GM19324 (cell line): ENCODE data around the gene SND1.

ENCODE experiments used
- ATAC-seq: cut with Tn5 transposase; IDR thresholded peaks from one replicate; pipeline ENCODE4 v1.9.1; 2021; ENCODE audit warnings: mild to moderate bottlenecking, moderate library complexity; ENCODE audit not compliant: unreplicated experiment, low FRiP score

Gene SND1

DNA sequence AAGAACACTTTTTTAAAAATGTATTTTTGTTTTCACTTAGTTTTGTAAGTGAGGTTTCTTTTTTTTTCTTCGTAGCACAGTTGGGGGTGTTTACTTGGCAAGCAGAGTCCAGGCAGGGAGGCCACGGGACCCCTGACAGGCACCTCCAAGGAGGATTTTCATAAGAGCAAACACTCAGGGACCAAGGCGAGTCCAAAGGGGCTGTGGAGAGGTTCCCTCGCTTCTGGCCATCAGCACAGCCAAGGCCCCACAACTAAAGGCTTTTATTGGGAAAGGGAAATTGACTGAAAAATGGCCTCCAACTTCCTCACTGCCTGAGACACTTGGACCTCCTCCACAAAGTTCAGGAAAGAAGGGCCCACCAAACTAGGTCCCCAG lies 205.5 kb downstream of the SND1 start:
- no peak for ATAC-seq

DNA sequence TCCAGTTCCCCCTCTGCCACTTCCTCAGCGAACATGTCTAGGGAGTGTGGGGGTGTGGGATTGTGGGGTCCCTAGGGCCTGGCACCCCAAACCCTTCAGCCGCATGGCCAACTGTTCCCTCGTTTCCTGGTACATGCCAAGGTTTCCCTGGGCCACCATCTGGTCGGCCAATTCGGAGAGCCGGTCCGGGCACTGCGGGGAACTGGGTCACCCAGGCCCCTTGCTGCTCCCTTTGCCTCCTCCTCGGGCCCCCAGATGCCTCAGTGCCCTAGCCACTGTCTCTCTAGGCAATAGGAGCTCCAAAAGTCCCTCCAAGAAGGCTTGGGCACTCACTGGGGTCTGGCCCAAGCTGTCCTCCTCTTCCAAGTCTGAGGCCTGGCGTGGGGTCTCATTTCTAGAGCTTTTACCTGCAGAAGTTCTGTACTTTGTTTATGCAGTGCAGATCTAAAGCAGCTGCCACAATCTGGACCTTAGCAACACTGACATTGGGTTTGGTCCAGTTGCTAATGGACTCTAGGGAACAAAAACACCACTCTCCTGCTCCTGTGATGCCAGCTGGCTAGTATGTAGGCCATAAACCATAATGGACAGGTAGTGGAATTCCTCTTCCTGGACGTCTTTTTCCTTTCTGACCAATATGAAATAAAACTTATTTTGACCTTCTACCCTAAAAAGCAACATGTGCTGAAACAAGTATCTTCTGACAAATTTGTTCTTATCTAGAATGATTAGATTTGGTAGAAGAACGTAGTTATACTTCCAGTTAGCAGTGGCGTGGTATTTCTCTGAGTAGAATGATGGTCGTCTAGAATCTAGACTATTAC lies 206.3 kb downstream of the SND1 start:
- no peak for ATAC-seq

DNA sequence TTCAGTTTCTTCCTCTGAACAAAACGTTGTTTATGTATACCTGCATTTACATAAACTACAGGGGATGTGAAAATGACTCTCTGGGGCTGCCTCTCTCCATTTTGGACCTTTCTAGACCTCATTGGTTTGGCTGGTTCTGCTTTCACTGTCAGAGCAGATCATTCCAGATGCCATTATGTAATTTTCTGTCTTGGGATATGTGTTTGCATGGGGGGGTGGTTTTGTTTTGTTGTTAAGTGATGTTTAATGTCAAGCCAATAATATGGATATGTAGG lies 206.9 kb downstream of the SND1 start:
- ATAC-seq, result no peak

DNA sequence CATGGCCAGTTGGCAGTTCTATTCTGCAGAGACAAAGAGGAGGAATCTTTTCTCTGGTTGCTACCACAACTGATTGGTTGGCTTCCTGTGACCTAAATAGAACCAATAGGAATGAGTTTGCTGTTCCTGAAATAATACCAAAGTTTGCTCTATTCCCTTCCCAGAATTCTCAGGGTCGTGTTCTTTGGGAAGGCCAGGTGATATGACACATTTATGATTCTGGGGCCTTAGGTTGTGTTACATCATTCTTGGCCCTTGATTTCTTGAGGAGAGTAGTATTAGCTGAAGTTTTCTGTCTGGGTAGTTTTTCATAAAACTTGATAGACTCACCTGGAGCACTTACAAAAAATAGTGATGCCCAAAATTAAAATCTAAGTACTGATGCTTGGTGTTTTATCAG lies 207.3 kb downstream of the SND1 start:
- no peak for ATAC-seq

DNA sequence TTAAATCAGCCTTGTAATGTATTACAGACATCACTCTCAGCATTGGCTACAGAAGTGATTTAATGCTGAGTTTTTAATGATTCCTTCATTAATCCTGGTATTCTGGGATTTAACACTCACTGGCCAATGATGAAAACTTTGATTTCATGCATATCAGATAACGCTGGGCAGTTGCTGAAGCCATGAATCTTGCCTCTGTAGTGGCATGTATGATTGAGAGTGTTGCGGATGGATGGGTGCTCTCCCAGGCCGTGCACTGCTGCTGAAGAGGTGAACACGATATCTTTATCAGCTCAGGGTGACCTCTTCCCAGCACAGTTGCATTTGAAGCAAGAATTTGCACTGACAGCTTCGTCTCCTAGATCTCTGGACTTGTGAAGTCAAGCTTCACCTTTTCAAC lies 210.5 kb downstream of the SND1 start:
- ATAC-seq, result no peak

DNA sequence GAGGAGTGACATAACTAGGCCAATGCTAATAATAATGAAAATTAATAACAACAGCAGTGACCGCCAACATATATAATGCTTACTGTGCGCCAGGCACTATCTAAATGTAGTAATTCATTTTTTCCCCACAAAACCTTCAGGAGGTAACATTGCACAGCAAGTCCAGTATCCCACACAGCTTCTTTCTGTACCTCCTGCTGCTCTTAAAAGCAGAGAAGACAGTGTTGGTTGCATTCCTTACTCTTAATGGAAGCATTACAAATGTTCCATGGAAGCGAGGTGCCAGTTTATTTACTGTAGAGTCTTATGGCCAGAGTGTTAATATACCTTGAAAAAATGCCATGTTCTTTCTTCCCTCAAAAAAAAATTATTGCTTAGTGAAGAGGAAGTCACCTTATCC lies 211.1 kb downstream of the SND1 start:
- ATAC-seq, result no peak

DNA sequence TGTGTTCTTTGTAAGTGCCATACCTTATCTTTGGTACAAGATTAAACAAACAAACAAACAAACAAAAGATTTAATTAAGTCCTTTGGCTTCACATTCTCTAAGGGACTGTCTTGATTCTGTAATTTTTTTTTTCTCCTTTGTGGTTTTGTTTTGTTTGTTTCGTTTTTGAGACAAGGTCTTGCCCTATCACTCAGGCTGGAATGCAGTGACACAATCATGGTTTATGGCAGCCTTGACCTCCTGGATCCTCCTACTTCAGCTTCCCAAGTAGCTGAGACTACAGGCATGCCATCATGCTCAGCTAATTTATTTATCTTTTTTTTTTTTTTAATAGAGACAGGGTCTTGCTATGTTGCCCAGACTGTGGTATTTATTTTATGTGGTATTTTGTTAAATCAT lies 213.5 kb downstream of the SND1 start:
- no peak for ATAC-seq

DNA sequence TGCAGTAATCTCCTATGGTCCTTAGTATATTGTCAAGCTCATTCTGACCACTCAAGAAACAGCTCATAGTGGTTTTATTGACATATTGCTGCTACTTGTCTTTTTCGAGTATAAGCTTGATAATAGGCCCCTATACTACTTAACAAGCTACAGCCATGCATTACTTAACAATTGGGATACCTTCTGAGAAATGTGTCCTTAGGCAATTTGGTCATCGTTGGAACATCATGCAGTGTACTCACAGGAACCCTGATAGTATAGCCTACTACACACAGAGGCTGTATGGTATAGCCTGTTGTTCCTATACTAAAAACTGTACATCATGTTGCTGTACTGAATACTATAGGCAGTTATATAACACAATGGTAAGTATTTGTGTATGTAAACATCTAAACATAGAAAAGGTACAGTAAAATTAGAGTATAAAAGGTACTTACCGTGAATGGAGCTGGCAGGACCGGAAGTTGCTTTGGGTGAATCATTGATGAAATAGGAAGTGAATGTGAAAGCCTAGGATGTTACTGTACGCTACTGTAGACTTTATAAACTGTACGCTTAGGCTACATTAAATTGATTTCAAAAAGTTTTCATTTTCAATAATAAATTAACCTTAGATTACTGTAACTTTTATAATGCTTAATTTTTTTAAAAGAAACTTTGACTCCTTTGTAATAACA lies 218.4 kb downstream of the SND1 start:
- ATAC-seq, result peak; percentile 46

DNA sequence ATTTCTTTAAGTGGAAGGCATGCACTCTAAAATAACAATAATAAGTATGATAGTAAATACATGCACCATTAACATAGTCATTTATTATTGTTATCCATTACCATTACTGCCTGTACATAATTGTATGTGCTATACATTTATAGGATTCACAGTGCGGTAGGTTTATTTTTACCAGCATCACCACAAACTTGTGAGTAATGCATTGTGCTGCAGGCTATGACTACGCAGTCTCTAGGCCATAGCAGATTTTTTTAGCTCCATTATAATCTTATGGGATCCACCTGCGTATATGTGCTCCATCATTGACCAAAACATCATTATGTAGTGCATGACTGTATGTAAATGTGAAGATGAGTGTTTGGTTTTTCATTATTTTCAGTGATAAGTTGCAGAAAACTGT lies 219.2 kb downstream of the SND1 start:
- no peak for ATAC-seq

DNA sequence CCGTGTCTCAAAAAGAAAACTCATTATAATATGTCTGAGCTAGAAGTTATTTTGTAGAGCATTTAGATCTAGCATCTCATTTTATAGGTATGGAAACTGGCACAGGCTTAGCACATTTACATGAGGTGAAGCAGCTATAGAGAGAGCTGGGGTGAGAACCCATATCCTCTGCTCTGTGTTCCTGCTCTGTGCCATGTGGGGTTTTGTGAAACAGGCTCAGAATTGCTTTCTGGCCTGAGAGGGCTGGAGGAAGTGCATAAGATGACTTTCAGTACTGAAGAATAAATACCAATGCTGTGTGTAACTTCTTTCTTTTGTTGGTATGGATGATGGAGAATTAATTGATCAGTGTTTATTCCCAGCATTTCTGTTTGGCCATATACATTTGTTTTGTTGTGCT lies 220.1 kb downstream of the SND1 start:
- peak; percentile 82 for ATAC-seq

DNA sequence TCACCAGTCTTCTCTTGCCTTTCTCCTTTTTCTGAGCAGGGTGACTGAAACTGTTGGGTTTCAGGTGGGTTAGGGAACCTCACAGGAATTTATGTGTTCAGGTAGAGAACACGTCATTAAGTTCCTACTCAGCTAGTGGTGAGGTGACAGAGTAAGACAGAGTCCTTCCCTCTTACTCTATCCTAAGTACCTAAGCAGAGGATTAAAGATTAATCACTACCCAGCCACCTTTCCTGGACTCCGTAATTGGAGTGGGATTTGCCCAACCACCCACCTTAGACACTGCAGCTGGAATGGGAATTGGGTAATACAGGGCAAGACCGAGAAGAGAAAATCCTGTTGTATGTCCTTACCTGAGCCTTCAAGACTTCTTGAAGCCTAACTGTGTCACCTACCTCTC lies 221.2 kb downstream of the SND1 start:
- no peak for ATAC-seq

DNA sequence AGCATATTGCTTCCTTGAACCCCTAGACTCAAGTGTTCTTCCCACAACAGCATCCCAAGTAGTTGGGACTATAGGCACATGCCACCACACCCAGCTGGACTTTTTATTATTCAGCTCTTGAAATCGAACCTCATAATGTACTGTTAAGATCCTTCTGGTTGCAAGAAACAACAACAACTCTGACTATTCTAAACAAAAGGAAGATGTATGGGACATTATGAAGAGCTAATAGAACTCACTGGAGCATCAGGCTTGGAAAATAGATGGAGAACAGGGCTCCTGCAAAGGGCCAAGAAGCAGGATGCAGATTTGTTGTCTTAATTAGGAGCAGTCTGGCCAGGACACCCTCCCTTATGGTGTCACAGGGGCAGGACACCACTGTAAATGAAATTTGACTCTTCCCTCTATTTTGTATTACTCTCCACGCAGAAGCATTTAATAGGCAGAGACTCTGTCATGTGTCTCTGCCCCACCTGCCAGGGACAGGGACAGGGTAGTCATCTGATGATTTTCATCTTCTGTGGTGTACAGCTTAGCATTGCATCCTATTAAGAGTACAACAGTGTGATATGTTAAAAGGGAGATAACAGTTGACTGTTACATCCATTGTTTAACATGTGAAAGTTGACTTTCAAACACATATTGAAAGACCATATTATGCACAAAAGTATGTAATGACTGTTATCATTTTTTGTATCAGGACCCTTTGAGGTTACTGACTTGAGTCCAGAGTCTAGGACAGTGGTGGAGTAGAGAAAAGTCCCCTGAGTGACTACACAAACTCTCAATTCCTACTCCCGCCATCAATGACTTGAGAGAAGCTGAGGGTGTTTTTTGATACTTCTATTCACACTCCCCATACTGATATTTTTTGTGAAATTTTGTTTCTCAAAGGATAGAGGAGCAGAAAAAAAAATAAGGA lies 222.0 kb downstream of the SND1 start:
- no peak for ATAC-seq

DNA sequence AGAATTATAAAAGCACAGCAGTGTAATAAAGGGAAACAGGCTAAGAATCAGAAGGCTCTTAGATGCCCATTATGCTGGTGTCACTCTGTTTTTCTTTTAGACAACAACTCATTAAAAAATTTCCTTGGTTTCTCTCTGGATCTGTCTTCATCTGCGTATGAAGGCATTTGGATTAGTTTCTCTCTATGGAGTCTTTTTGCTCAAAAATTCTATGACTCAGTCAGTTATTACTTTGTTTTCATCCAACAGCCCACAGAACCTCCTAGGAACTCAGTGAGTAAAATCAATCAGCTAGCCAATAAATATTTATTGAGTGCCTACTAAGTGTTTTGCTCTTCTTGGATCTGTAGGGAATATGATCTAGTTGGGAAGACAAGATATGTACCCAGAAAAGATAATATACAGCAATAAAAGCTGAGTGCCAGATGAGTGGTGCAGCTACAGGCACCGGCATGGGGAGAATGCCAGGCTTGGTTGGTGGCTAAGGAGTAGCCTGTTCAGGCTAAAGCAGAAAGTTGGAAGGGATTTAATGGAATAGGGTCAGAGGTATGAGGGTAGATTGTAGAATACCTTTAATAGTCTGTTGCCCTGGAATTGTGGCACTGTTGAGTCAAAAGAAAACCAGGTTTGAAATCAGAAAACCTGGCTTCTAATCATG lies 223.1 kb downstream of the SND1 start:
- ATAC-seq, result no peak

DNA sequence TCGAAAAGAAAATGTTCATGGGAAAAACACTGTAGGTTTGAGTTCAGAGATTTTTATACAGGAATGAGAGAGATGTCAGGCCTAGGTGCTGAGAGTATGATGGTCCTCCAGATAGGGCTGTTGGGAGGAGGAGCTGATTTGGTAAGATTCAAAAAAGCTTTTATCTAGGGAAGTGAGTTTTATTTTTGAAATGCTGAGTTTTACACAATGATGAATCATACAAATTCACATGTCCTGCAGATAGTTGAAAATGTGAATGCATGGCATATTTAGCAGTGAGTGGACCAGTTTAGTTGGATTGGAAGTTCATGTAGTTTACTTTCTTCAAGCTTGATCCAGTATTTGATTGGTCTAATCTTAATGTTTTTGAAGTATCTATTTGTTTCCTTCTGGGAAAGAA lies 224.4 kb downstream of the SND1 start:
- ATAC-seq, result no peak

DNA sequence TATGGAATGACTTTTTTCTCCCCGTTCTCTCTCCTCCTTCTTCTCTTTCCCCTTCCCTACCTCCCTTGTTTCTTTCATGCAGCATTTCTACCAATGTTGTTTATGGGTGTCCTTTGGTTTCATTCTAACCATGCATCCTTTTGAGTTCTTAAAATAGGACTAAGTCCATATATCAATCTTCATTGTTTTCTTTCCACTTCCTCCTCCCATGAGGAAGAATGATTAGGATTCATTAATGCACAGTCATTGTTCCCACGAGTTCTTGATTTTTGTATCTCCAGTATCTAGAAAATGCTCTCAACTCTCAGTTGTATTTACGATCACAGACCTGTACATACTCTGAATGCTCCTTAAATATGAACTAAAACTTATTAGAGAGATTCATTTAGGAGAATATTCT lies 226.0 kb downstream of the SND1 start:
- no peak for ATAC-seq

DNA sequence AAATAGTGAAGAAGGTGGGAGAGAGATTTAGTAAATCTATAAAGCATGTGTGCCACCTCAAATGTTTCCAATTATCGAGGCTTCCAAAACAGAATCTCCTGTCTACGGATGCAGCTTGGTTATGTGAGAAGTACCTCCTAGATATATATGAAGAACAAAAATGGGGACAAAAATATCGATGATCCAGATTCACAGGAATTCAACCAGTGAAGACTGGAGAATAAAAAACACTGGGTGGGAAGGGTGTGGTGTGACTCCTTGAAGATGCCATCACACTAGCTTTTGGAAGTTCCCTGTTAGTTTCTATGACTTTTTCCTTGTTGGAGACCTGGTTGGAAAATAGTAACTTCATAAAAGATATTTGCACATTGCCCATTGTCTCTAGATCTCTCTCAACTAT lies 226.8 kb downstream of the SND1 start:
- ATAC-seq, result no peak

DNA sequence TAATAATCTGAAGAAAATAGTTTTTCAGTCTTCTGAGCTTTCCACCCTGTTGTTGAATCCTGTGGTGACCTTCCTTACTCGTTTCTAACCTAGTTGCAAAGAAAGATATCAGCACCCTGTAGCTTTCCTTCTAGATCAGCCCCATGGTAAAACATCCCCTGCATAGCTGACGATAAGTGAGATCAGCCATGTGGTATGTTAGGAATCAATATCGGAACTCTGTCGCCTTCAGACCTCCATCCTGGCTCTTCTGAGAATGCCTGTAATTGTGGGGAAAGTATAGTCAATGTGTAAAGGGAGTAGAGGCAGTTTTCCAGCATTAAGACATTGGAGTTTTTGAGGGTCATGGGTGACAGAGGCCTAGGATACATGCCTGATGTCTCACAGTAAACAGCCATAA lies 227.4 kb downstream of the SND1 start:
- no peak for ATAC-seq

DNA sequence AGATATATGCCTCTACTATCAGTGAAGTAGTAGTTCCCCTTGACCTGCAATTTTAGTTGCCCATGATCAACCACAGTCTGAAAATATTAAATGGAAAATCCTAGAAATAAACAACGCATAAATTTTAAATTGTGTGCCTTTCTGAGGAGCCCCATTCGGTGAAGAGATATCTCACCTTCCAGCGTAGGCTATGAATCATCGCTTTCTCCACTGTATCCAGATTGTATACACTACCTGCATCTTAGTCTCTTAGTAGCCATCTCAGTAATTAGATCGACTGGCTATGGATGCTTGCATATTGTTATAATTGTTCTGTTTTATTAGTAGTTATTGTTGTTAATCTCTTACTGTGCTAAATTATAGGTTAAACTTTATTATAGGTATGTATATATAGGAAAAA lies 227.9 kb downstream of the SND1 start:
- no peak for ATAC-seq

DNA sequence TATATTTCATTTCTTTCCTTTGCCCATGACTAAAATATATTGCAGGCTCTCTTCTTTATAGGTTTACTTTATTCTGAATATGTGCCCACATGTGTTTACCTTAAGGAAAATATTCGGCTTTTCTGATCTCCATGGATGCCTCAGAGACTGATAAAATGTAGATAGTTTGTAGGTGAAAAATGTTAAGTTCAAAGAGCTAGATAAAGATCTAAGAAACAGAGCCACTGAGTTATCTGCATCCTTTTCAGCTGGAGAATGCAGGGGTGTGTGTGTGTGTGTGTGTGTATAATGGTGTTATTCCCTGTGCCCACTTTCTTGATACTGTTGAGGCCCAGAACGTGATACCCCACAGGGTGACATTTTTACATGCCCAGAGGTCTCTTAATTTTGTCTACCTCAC lies 228.5 kb downstream of the SND1 start:
- ATAC-seq, result no peak

DNA sequence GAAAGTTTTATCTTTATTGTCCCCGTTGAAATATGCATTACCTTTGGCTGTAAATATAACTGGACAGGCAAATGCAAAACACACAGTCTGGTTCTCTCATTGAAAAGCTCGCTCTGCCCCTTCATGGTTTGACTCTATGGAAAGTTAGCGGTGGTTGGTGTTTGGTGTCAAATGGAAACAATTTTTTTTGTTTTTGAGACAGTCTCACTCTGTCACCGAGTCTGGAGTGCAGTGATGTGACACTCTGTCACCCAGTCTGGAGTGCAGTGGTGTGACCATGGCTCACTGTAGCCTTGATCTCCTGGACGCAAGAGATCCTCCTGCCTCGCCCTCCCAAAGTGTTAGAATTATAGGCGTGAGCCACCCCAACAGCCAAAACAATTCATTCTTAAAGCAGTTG lies 229.6 kb downstream of the SND1 start:
- no peak for ATAC-seq

DNA sequence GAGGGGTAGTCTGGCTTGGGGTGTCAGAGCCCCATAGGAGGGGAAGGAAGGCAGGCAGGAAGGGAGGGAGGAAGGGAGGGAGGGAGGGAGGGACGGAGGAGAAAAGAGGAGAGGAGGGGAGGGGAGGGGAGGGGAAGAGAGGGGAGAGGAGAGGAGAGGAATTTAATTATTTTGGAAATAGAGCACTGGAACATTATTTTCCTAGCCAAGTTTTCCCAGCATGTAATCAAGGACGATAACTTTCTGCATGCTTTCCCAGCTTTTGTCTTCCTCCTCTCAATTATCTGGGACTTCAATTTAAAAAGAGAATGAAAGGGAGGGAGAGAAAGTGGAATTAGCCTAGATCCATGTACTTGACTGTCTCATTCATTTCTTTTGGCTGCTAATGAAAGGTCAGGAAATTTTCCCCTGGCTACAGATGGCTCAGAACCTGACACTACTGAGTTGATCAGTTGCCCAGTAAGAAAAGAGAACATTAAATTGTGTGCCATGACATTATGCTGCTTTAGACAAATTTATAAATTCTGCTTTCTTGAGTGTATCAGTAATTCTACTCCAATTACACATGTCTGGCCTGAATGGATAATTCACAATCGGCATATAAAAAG lies 230.4 kb downstream of the SND1 start:
- no peak for ATAC-seq
